ENCODE measurements around the gene MBIP.

The MBIP gene

GRCh38 chr14:36258241-36258640, 62.2 kb downstream of the MBIP start:
- DNase-seq = no peak

- DNase-seq = no peak
These were observed 64.2 kb downstream of the MBIP start for GRCh38 chr14:36256126-36256801.

GRCh38 chr14:36254020-36254624, 66.3 kb downstream of the MBIP start:
- DNase-seq = no peak

Data from activated CD4-positive, alpha-beta T cell treated with anti-CD3 and anti-CD28 coated beads, Interleukin-2, Interleukin-6, amounts not matched to agents 100 ng/mL and 50 ng/mL, durations not matched to agents 16 hours and 8 hours (primary cell).